PC-9 (cell line): ENCODE results near the gene NTNG2. TPM values are rescaled to one million over a fixed set of nuclear protein-coding genes. Genes with fewer than 3 reads are reported as not detected.

Source experiments
- BruUV-seq: library from RNA; stranded (reverse); fragments of 400-500 nt; replicated peaks from 2 replicates; lab custom pipeline; 2021; lab: Mats Ljungman, UMichigan
- CTCF ChIA-PET: fragments of 300-600 bp; sonication (Branson Sonifier 250); formaldehyde crosslinking; loops from one replicate; lab custom pipeline; 2022; ENCODE audit warnings: antibody characterized with exemption; lab: Charles Lee
- POLR2A ChIA-PET: fragments of 300-600 bp; sonication (Branson Sonifier 250); formaldehyde crosslinking; loops from one replicate; lab custom pipeline; 2022; ENCODE audit warnings: antibody characterized with exemption; ENCODE audit not compliant: unreplicated experiment; lab: Charles Lee
- DNase-seq, 2 experiments: peaks; one replicate each; pipeline versions ENCODE4 v3.0.0 to v3.0.0-alpha.2; 2015 to 2022; ENCODE audit warnings: mixed read lengths in 1 of 2
- H2AFZ ChIP-seq: fragments of 200-600 bp; sonication (generic); 2 replicates; pipeline ENCODE4 v1.8.1; 2017; ENCODE audit warnings: antibody characterized with exemption
- H3F3A ChIP-seq: fragments of 200-600 bp; sonication (generic); 2 replicates; pipeline ENCODE4 v1.8.1; 2017; ENCODE audit warnings: antibody characterized with exemption, mild to moderate bottlenecking, low read depth; ENCODE audit not compliant: insufficient read depth
- H3K27ac ChIP-seq: fragments of 200-600 bp; sonication (generic); 2 replicates; pipeline ENCODE4 v1.6.1; 2016; ENCODE audit warnings: mixed run types
- H3K27me3 ChIP-seq: fragments of 200-600 bp; sonication (generic); 2 replicates; pipeline ENCODE4 v1.6.1; 2016; ENCODE audit warnings: low read depth, mixed run types; ENCODE audit not compliant: insufficient read depth
- H3K36me3 ChIP-seq: fragments of 200-600 bp; sonication (generic); 2 replicates; pipeline ENCODE4 v1.6.1; 2016; ENCODE audit warnings: low read depth, mixed run types
- H3K4me1 ChIP-seq: fragments of 200-600 bp; sonication (generic); replicated peaks from 2 replicates; pipeline ENCODE4 v1.6.1; 2016; ENCODE audit warnings: mixed run types; ENCODE audit not compliant: insufficient read depth
- H3K4me2 ChIP-seq: fragments of 200-600 bp; sonication (generic); 2 replicates; pipeline ENCODE4 v1.6.1; 2017; ENCODE audit warnings: mixed run types
- H3K4me3 ChIP-seq: fragments of 200-600 bp; sonication (generic); 2 replicates; pipeline ENCODE4 v1.6.1; 2016; ENCODE audit warnings: mixed run types
- H3K79me2 ChIP-seq: fragments of 200-600 bp; sonication (generic); 2 replicates; pipeline ENCODE4 v1.6.1; 2017; ENCODE audit warnings: low read depth, mixed run types
- H3K9me2 ChIP-seq: fragments of 200-600 bp; sonication (generic); 2 replicates; pipeline ENCODE4 v1.8.1; 2017; ENCODE audit warnings: mild to moderate bottlenecking; ENCODE audit not compliant: insufficient read depth
- H3K9me3 ChIP-seq: fragments of 200-600 bp; sonication (generic); 2 replicates; pipeline ENCODE4 v1.8.1; 2016; ENCODE audit warnings: low read depth; ENCODE audit not compliant: insufficient read depth
- H4K20me1 ChIP-seq: fragments of 200-600 bp; sonication (generic); 2 replicates; pipeline ENCODE4 v1.8.1; 2017; ENCODE audit not compliant: insufficient read depth
- EZH2 ChIP-seq: fragments of 200-600 bp; sonication (generic); IDR thresholded peaks from 2 replicates; pipeline ENCODE4 v1.8.0; 2017; ENCODE audit warnings: antibody characterized with exemption, low read depth
- intact Hi-C: fragments of 100-400 bp; cut with micrococcal nuclease; formaldehyde crosslinking; loops from one replicate; pipeline ENCODE4 v1.10.0; 2022; ENCODE audit not compliant: unreplicated experiment
- total RNA-seq: library from RNA; stranded (reverse); gene quantifications from 2 replicates; pipeline ENCODE4 v1.2.3, GENCODE V29; 2021
- TF ChIP-seq, protein P1 (sequence below): fragments of 200-600 bp; sonication (generic); conservative IDR thresholded peaks from 2 replicates; pipeline ENCODE4 v1.6.1; 2017; ENCODE audit warnings: mixed run types, antibody characterized with exemption, mild to moderate bottlenecking, moderate library complexity

The NTNG2 gene
- total RNA-seq, 1 experiment from 2014 or later = not detected

DNA sequence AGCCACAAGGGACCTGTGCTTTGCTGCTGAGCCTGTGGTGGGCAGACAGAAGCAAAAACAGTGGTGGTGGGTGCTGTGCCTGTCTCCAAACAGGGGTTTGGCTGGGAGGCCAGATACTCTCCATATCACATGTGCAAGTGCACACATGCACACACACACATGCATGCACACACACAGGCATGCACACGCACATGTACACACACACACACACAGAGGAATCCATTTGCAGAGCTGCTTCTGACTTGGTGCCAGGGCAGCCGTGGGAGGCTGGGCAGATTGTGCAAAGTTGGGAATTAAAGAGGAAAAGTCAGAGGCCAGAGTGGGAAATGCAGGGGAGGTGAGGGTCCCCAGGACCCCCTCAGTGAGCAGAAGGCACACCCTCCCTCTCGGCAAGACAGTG, 71.3 kb downstream of the NTNG2 start:
- no peak for TF ChIP-seq EZH2
- TF ChIP-seq, protein P1, sequence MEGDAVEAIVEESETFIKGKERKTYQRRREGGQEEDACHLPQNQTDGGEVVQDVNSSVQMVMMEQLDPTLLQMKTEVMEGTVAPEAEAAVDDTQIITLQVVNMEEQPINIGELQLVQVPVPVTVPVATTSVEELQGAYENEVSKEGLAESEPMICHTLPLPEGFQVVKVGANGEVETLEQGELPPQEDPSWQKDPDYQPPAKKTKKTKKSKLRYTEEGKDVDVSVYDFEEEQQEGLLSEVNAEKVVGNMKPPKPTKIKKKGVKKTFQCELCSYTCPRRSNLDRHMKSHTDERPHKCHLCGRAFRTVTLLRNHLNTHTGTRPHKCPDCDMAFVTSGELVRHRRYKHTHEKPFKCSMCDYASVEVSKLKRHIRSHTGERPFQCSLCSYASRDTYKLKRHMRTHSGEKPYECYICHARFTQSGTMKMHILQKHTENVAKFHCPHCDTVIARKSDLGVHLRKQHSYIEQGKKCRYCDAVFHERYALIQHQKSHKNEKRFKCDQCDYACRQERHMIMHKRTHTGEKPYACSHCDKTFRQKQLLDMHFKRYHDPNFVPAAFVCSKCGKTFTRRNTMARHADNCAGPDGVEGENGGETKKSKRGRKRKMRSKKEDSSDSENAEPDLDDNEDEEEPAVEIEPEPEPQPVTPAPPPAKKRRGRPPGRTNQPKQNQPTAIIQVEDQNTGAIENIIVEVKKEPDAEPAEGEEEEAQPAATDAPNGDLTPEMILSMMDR = no peak
- no peaks in the 10 kb centered on the region for H3K36me3 ChIP-seq
- ChIA-PET POLR2A (no interaction called here), CTCF (interaction anchor here (0.6 kb wide), 1 partner anchor 20 kb away, joined by 3 read pairs; no protein-coding TSS in a partner anchor)
- H4K20me1 ChIP-seq = no peaks in the 10 kb centered on the region; the same call in none of the 2 replicates
- H2AFZ ChIP-seq = no peak overlapping the region
- no peaks in the 10 kb centered on the region for H3F3A ChIP-seq
- no peak overlapping the region for H3K27ac ChIP-seq
- no peak for DNase-seq
- no peaks in the 10 kb centered on the region for H3K79me2 ChIP-seq
- intact Hi-C loops = loop anchor here (10.0 kb wide), 2 partner anchors 268 to 398 kb away; no protein-coding TSS in a partner anchor
- H3K9me3 ChIP-seq = no peaks in the 10 kb centered on the region
- H3K4me2 ChIP-seq = no peak overlapping the region
- no peaks in the 10 kb centered on the region for H3K4me1 ChIP-seq
- no peaks in the 10 kb centered on the region for H3K9me2 ChIP-seq
- no TSS peak for BruUV-seq
- H3K27me3 ChIP-seq = peaks cover 70% of the 10 kb centered on the region
- no peak overlapping the region for H3K4me3 ChIP-seq

DNA sequence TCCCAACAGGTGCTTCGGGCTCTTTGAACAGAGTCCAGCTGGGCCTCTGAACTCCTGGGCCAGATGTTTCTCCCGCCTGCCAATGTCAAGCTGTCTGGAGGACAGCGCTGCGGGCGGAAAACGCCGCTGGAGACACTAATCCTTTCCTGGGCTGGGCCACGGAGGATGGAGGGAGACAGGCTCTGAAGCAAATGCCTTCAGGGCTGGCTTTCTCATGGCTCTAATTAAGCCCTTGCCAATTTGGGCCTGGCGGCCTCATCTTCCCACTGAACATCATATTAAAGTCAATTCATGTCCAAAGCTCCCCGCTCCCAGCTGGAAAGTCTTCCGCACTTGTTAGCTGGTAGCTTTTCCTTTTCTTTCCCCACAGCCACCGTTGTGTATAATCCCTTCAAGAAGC, 72.7 kb downstream of the NTNG2 start:
- H4K20me1 ChIP-seq = no peaks in the 10 kb centered on the region; the same call in none of the 2 replicates
- H3F3A ChIP-seq = no peaks in the 10 kb centered on the region
- ChIA-PET CTCF (no interaction called here), POLR2A (no interaction called here)
- no peak for DNase-seq
- H3K36me3 ChIP-seq = no peaks in the 10 kb centered on the region
- no peaks in the 10 kb centered on the region for H3K9me2 ChIP-seq
- TF ChIP-seq, protein P1 = no peak
- TF ChIP-seq EZH2 = no peak
- H3K4me1 ChIP-seq = no peaks in the 10 kb centered on the region
- no peak overlapping the region for H3K4me3 ChIP-seq
- intact Hi-C loops = loop anchor here (10.0 kb wide), 2 partner anchors 270 to 400 kb away; no protein-coding TSS in a partner anchor
- H3K27ac ChIP-seq = no peak overlapping the region
- H3K27me3 ChIP-seq = peaks cover 56% of the 10 kb centered on the region
- H3K9me3 ChIP-seq = no peaks in the 10 kb centered on the region
- no peak overlapping the region for H3K4me2 ChIP-seq
- BruUV-seq = no TSS peak
- no peaks in the 10 kb centered on the region for H3K79me2 ChIP-seq
- no peak overlapping the region for H2AFZ ChIP-seq

DNA sequence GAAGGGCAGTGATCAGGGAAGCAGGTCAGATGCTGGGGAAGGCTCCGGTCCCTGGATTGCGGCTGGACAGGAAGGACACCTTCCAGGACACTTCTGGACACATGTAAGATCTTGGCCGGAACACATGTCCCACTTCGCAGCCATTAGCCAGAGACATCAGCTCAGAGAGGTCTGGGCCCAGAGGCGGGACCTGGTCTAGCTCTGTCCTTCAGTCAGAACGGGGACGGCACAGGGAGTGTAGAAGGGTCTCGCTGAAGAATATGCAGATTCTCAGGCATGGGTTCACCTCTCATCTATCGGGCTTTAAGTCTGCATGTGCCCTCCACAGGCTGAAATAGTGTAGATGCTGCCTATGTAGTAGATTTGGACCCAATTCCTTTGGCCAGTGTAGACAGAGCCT, 73.3 kb downstream of the NTNG2 start:
- Histone ChIP-seq H4K20me1 (no peaks in the 10 kb centered on the region; the same call in none of the 2 replicates), H3K4me3 (no peak overlapping the region), H2AFZ (no peak overlapping the region), H3F3A (no peaks in the 10 kb centered on the region), H3K4me2 (no peak overlapping the region), H3K27ac (no peak overlapping the region), H3K9me3 (no peaks in the 10 kb centered on the region), H3K4me1 (no peaks in the 10 kb centered on the region), H3K9me2 (no peaks in the 10 kb centered on the region), H3K36me3 (no peaks in the 10 kb centered on the region), H3K27me3 (peaks cover 50% of the 10 kb centered on the region), H3K79me2 (no peaks in the 10 kb centered on the region)
- intact Hi-C loops = loop anchor here (10.0 kb wide), 2 partner anchors 270 to 400 kb away; no protein-coding TSS in a partner anchor
- no TSS peak for BruUV-seq
- DNase-seq = no peak
- ChIA-PET CTCF (interaction anchor here (1.6 kb wide), 1 partner anchor 480 kb away, joined by 16 read pairs; no protein-coding TSS in a partner anchor), POLR2A (no interaction called here)
- no peak for TF ChIP-seq EZH2
- TF ChIP-seq, protein P1 = no peak
